SK-N-SH (cell line): ENCODE results near the gene HPCAL1.

Experiments used
- CTCF ChIP-seq: fragments of 200-600 bp; sonication (generic); IDR thresholded peaks from 2 replicates; pipeline ENCODE4 v1.6.1; 2017; ENCODE audit warnings: antibody characterized with exemption, mild to moderate bottlenecking, moderate library complexity
- EP300 ChIP-seq, 2 experiments: IDR thresholded peaks; 2 replicates each; pipeline versions ENCODE4 v1.4.0 to v1.6.1; 2012; ENCODE audit warnings: borderline replicate concordance in 1 of 2, low read depth in 1 of 2, low read length in 1 of 2
- EZH2phosphoT487 ChIP-seq: fragments of 200-600 bp; sonication (generic); IDR thresholded peaks from 2 replicates; pipeline ENCODE4 v1.6.1; 2017; ENCODE audit warnings: low read depth, mixed run types, mild to moderate bottlenecking, antibody characterized with exemption, moderate library complexity, borderline replicate concordance
- MAX ChIP-seq: IDR thresholded peaks from 2 replicates; pipeline ENCODE4 v1.4.0; 2012; ENCODE audit warnings: low read depth
- POLR2AphosphoS5 ChIP-seq: IDR thresholded peaks from 2 replicates; pipeline ENCODE4 v1.6.1; 2012; ENCODE audit warnings: low read depth, low read length
- RCOR1 ChIP-seq: fragments of 150-350 bp; IDR thresholded peaks from 2 replicates; pipeline ENCODE4 v1.6.1; 2017; ENCODE audit warnings: antibody characterized with exemption, low read length
- REST ChIP-seq: IDR thresholded peaks from 2 replicates; pipeline ENCODE4 v1.6.1; 2012; ENCODE audit warnings: mild to moderate bottlenecking, low read depth, low read length, moderate library complexity
- RFX5 ChIP-seq: IDR thresholded peaks from 2 replicates; pipeline ENCODE4 v1.6.1; 2012; ENCODE audit warnings: mild to moderate bottlenecking, improper control_type of control experiment, low read length
- TAF1 ChIP-seq: IDR thresholded peaks from 2 replicates; pipeline ENCODE4 v1.6.1; 2012; ENCODE audit warnings: low read depth, mild to moderate bottlenecking, low read length, moderate library complexity, borderline replicate concordance
- TEAD4 ChIP-seq: IDR thresholded peaks from 2 replicates; pipeline ENCODE4 v1.4.0; 2012; ENCODE audit warnings: mild to moderate bottlenecking, borderline replicate concordance; ENCODE audit not compliant: insufficient read depth
- USF1 ChIP-seq: IDR thresholded peaks from 2 replicates; pipeline ENCODE4 v1.4.0; 2012; ENCODE audit warnings: low read depth, borderline replicate concordance
- ZBTB33 ChIP-seq: IDR thresholded peaks from 2 replicates; pipeline ENCODE4 v1.4.0; 2012; ENCODE audit warnings: low read depth, borderline replicate concordance

- TF ChIP-seq CTCF (no peak), EP300 (IDR thresholded peaks at IDR 0.05; ENCODE audit: borderline replicate concordance in 1 of 2, low read depth in 1 of 2, low read length in 1 of 2) (no peak), MAX (no peak), POLR2AphosphoS5 (no peak), RCOR1 (no peak), EZH2phosphoT487 (no peak), ZBTB33 (no peak), TAF1 (no peak), RFX5 (no peak), TEAD4 (no peak), USF1 (no peak), REST (no peak)
Measured at GRCh38 chr2:10428355-10428754, 125.7 kb downstream of the HPCAL1 start.
